ENCODE results near the gene TIGD3. TPM values are rescaled to one million over a fixed set of nuclear protein-coding genes. Genes with fewer than 3 reads are reported as not detected.

TIGD3 gene, protein sequence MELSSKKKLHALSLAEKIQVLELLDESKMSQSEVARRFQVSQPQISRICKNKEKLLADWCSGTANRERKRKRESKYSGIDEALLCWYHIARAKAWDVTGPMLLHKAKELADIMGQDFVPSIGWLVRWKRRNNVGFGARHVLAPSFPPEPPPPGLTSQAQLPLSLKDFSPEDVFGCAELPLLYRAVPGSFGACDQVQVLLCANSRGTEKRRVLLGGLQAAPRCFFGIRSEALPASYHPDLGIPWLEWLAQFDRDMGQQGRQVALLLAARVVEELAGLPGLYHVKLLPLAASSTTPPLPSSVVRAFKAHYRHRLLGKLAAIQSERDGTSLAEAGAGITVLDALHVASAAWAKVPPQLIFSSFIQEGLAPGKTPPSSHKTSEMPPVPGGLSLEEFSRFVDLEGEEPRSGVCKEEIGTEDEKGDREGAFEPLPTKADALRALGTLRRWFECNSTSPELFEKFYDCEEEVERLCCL
- 3.0 and 3.2 TPM in 2 replicates for total RNA-seq (2022)
- Bru-seq, nascent RNA = percentile 39 among the genes with signal in this experiment
- percentile 48 among the genes with signal in this experiment for BruChase-seq, experiment 1, labeled RNA remaining after a 2-hour chase
- BruChase-seq, experiment 2, labeled RNA remaining after a 6-hour chase = percentile 33 among the genes with signal in this experiment
- long read RNA-seq, partial matches to known transcripts = 0 of 1 reads
- long read RNA-seq, other reads (novel, unspliced or antisense) = 0 of 1 reads

DNA sequence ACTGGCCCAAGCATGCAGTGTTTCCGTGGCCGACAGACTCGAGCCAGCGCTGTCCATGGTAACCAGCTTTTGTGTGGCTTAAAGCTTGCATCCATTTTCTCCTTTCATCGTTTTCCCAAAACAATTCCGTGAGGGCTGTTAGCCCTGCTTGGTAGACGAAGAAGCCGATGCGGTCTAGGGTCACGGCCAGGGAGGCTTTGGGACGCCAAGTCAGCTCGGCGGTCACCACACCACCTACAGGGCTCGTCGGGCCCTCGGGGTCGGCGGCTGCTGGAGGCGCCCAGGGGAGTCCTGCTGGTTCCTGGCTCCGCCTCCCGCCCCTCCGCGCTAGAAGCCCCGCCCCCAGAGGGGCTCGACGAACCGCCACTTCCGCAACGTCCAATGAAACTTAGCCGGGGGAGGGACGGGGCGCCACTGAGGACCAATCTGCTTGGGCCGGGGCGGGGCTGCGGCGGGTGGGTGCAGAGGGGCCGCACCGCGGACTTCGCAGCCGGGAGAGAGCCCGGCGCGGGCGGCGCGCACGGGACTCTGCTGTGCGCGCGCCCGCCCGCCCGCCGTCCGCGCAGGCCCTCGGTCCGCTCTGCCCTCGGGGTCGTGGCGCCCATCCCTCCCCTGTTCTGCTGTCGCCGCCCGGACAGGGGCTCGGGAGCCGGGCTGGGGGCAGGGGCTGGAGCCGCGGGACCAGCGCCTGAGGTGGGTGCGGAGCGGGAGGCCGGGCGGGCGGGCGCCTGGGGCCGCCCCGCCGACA, at the start of gene TIGD3:
TIGD3 (plus strand) TSS at position 487 of the 748 bp plus-strand sequence. CDS start 1,058 bp downstream, outside the sequence.
- H3K27me3 Mint-ChIP-seq (ENCODE audit: insufficient read depth, unreplicated experiment) = no peaks in the 10 kb centered on the region
- BruUV-seq (replicated peaks) = no TSS peak
- Histone ChIP-seq H3K4me1 (peaks cover 28% of the 10 kb centered on the region), H3K36me3 (ENCODE audit: control insufficient read depth, insufficient read depth, low read length) (peaks cover 1% of the 10 kb centered on the region), H3K9me3 (no peaks in the 10 kb centered on the region), H3K27me3 (replicated peaks; ENCODE audit: control insufficient read depth, insufficient read depth, low read length) (no peaks in the 10 kb centered on the region), H3K4me3 (ENCODE audit: low read depth, low read length) (peak within 1 kb of the TSS; percentile 62)
- H3K9me3 Mint-ChIP-seq (ENCODE audit: unreplicated experiment) = no peaks in the 10 kb centered on the region
- H3K4me3 Mint-ChIP-seq (ENCODE audit: unreplicated experiment) = peak within 1 kb of the TSS; percentile 94
- peak; percentile 98 to 99 for DNase-seq
- ChIA-PET CTCF (interaction anchor here (0.5 to 1.6 kb wide), 7 partner anchors 12 to 284 kb away, joined by 3 to 8 read pairs (median 4); partner anchors contain the start of gene DPF2), POLR2A (interaction anchor here (0.5 kb wide), 1 partner anchor 40 kb away, joined by 3 read pairs; no protein-coding TSS in a partner anchor)
- TF ChIP-seq CTCF (IDR thresholded peaks at IDR 0.05; ENCODE audit: insufficient read depth in 1 of 2, low read depth in 1 of 2, low read length in 1 of 2, severe bottlenecking in 1 of 2, unreplicated experiment in 1 of 2) = no peak
- H3K27ac Mint-ChIP-seq (ENCODE audit: unreplicated experiment) = peak within 1 kb of the TSS; percentile 87
- intact Hi-C loops (cut with micrococcal nuclease; ENCODE audit: unreplicated experiment) = loop anchor here (1.0 kb wide), 1 partner anchor 21 kb away; the partner anchor contains the start of gene DPF2
- peaks cover 38% of the 10 kb centered on the region for H3K4me1 Mint-ChIP-seq (ENCODE audit: low read depth, unreplicated experiment)
- H3K36me3 Mint-ChIP-seq (ENCODE audit: insufficient read depth, unreplicated experiment) = peaks cover 50% of the 10 kb centered on the region

- Mint-ChIP-seq H3K4me1 (ENCODE audit: low read depth, unreplicated experiment) (peaks cover 40% of the 10 kb centered on the region), H3K9me3 (ENCODE audit: unreplicated experiment) (no peaks in the 10 kb centered on the region), H3K27me3 (ENCODE audit: insufficient read depth, unreplicated experiment) (no peaks in the 10 kb centered on the region), H3K36me3 (ENCODE audit: insufficient read depth, unreplicated experiment) (peaks cover 28% of the 10 kb centered on the region), H3K4me3 (ENCODE audit: unreplicated experiment) (peak overlapping the region; percentile 16), H3K27ac (ENCODE audit: unreplicated experiment) (peak overlapping the region; percentile 56)
- no peaks in the 10 kb centered on the region for H3K27me3 ChIP-seq (replicated peaks; ENCODE audit: control insufficient read depth, insufficient read depth, low read length)
- BruUV-seq (replicated peaks) = TSS peak; percentile 56
- no peaks in the 10 kb centered on the region for H3K36me3 ChIP-seq (ENCODE audit: control insufficient read depth, insufficient read depth, low read length)
- no peak for TF ChIP-seq CTCF (IDR thresholded peaks at IDR 0.05; ENCODE audit: insufficient read depth in 1 of 2, low read depth in 1 of 2, low read length in 1 of 2, severe bottlenecking in 1 of 2, unreplicated experiment in 1 of 2)
- peak; percentile 82 to 83 for DNase-seq
- intact Hi-C loops (cut with micrococcal nuclease; ENCODE audit: unreplicated experiment) = loop anchor here (1.0 kb wide), 3 partner anchors 9 to 30 kb away; partner anchors contain the start of gene CDC42EP2
- peaks cover 61% of the 10 kb centered on the region for H3K4me1 ChIP-seq
- ChIA-PET CTCF (interaction anchor here (0.6 to 3.0 kb wide), 12 partner anchors 9 to 554 kb away, joined by 3 to 21 read pairs (median 4); partner anchors contain the start of gene CDC42EP2), POLR2A (interaction anchor here (0.5 to 1.0 kb wide), 6 partner anchors 10 to 171 kb away, joined by 3 to 8 read pairs (median 6); partner anchors contain the start of gene CDC42EP2)
- no peaks in the 10 kb centered on the region for H3K9me3 ChIP-seq
- H3K4me3 ChIP-seq (ENCODE audit: low read depth, low read length) = peak overlapping the region; percentile 19
Observed at GRCh38 chr11:65305501-65306268, 48.9 kb upstream of the TIGD3 start.
